IMR-90 (cell line): ENCODE measurements around the gene MRPL3. TPM values are rescaled to one million over a fixed set of nuclear protein-coding genes. Genes with fewer than 3 reads are reported as not detected.

Experiments
- ATAC-seq: fragments of 200-7000 bp; cut with Tn5 transposase; 2 replicates; pipeline ENCODE4 v1.9.1; 2020; ENCODE audit warnings: low read depth, mild to moderate bottlenecking, moderate library complexity
- BruUV-seq: library from RNA; stranded (reverse); fragments of 400-500 nt; replicated peaks from 2 replicates; lab custom pipeline; 2021; lab: Mats Ljungman, UMichigan
- CTCF ChIA-PET: fragments of 300-600 bp; formaldehyde crosslinking; extraction: SDS; loops from one replicate; lab custom pipeline; 2021; ENCODE audit warnings: antibody characterized with exemption; lab: Yijun Ruan, JAX
- POLR2A ChIA-PET: fragments of 300-600 bp; sonication (Branson Sonifier 250); formaldehyde crosslinking; loops from one replicate; lab custom pipeline; 2022; ENCODE audit warnings: antibody characterized with exemption; ENCODE audit not compliant: unreplicated experiment; lab: Charles Lee
- DNase-seq: peaks from one replicate; pipeline ENCODE4 v3.0.0; 2013
- H2AFZ ChIP-seq: replicated peaks from 2 replicates; pipeline ENCODE3; 2013; ENCODE audit warnings: low read length, mild to moderate bottlenecking; ENCODE audit not compliant: poor library complexity
- H2AK5ac ChIP-seq: 2 replicates; pipeline ENCODE4 v1.6.1; 2013; ENCODE audit warnings: low read depth, low read length, inconsistent platforms
- H2AK9ac ChIP-seq: replicated peaks from 2 replicates; pipeline ENCODE3; 2013; ENCODE audit warnings: mild to moderate bottlenecking, low read depth, low read length, moderate library complexity; ENCODE audit not compliant: poor library complexity
- H2BK120ac ChIP-seq: 2 replicates; pipeline ENCODE4 v1.6.1; 2013; ENCODE audit warnings: low read depth, low read length, inconsistent platforms
- H2BK15ac ChIP-seq: 3 replicates; pipeline ENCODE4 v1.6.1; 2013; ENCODE audit warnings: low read depth, low read length, inconsistent platforms
- H2BK20ac ChIP-seq: 2 replicates; pipeline ENCODE4 v1.6.1; 2013; ENCODE audit warnings: low read depth, mild to moderate bottlenecking, inconsistent platforms, low read length, moderate library complexity
- H2BK5ac ChIP-seq: 2 replicates; pipeline ENCODE4 v1.6.1; 2013; ENCODE audit warnings: mild to moderate bottlenecking, low read depth, low read length, inconsistent platforms; ENCODE audit not compliant: poor library complexity, severe bottlenecking
- H3K14ac ChIP-seq: replicated peaks from 2 replicates; pipeline ENCODE4 v1.6.1; 2013; ENCODE audit warnings: low read depth, low read length, inconsistent platforms
- H3K18ac ChIP-seq: 2 replicates; pipeline ENCODE4 v1.6.1; 2013; ENCODE audit warnings: low read depth, low read length, control low read depth
- H3K23ac ChIP-seq: 2 replicates; pipeline ENCODE4 v1.6.1; 2013; ENCODE audit warnings: low read depth, low read length, inconsistent platforms
- H3K27ac ChIP-seq: 2 replicates; pipeline ENCODE4 v1.5.1; 2013; ENCODE audit warnings: mild to moderate bottlenecking, control low read depth, low read length; ENCODE audit not compliant: insufficient read depth
- H3K27me3 ChIP-seq: 2 replicates; pipeline ENCODE4 v1.6.1; 2013; ENCODE audit warnings: low read length; ENCODE audit not compliant: control insufficient read depth, insufficient read depth
- H3K36me3 ChIP-seq: 2 replicates; pipeline ENCODE4 v1.6.1; 2013; ENCODE audit warnings: low read length, mixed read lengths; ENCODE audit not compliant: control insufficient read depth, insufficient read depth
- H3K4ac ChIP-seq: 2 replicates; pipeline ENCODE4 v1.6.1; 2013; ENCODE audit warnings: low read depth, low read length, inconsistent platforms
- H3K4me1 ChIP-seq: 2 replicates; pipeline ENCODE4 v1.6.1; 2013; ENCODE audit warnings: low read length, mixed read lengths; ENCODE audit not compliant: control insufficient read depth, insufficient read depth
- H3K4me2 ChIP-seq: 2 replicates; pipeline ENCODE4 v1.6.1; 2013; ENCODE audit warnings: low read depth, mild to moderate bottlenecking, control low read depth, low read length, moderate library complexity
- H3K4me3 ChIP-seq: 2 replicates; pipeline ENCODE4 v1.5.1; 2013; ENCODE audit warnings: low read depth, mild to moderate bottlenecking, control low read depth, low read length, moderate library complexity; ENCODE audit not compliant: insufficient read depth
- H3K56ac ChIP-seq: 2 replicates; pipeline ENCODE4 v1.6.1; 2013; ENCODE audit warnings: low read length, inconsistent platforms; ENCODE audit not compliant: insufficient read depth; ENCODE audit errors: extremely low read depth
- H3K79me1 ChIP-seq, 2 experiments: 2 replicates each; pipeline ENCODE4 v1.6.1; 2013; ENCODE audit warnings: low read length in 2 of 2, inconsistent platforms in 1 of 2, low read depth in 1 of 2
- H3K9ac ChIP-seq: 2 replicates; pipeline ENCODE4 v1.6.1; 2013; ENCODE audit warnings: low read depth, low read length, control low read depth
- H3K9me1 ChIP-seq: 2 replicates; pipeline ENCODE4 v1.6.1; 2013; ENCODE audit warnings: low read length, inconsistent platforms; ENCODE audit not compliant: insufficient read depth
- H3K9me3 ChIP-seq: 2 replicates; pipeline ENCODE4 v1.6.1; 2013; ENCODE audit warnings: low read length; ENCODE audit not compliant: control insufficient read depth, insufficient read depth
- H4K20me1 ChIP-seq: 2 replicates; pipeline ENCODE4 v1.6.1; 2013; ENCODE audit warnings: low read length, inconsistent platforms; ENCODE audit not compliant: insufficient read depth
- H4K5ac ChIP-seq: 2 replicates; pipeline ENCODE4 v1.6.1; 2013; ENCODE audit warnings: mild to moderate bottlenecking, low read depth, low read length, control low read depth
- H4K8ac ChIP-seq, 2 experiments: 2 replicates each; pipeline ENCODE4 v1.6.1; 2013; ENCODE audit warnings: low read depth in 2 of 2, low read length in 2 of 2, control low read depth in 1 of 2, inconsistent platforms in 1 of 2
- H4K91ac ChIP-seq: 2 replicates; pipeline ENCODE4 v1.6.1; 2013; ENCODE audit warnings: low read depth, low read length, inconsistent platforms; ENCODE audit not compliant: insufficient read depth
- CHD1 ChIP-seq: IDR thresholded peaks from 2 replicates; pipeline ENCODE4 v1.6.1; 2012; ENCODE audit warnings: low read depth, low read length, improper control_type of control experiment
- CTCF ChIP-seq: conservative IDR thresholded peaks from 2 replicates; pipeline ENCODE4 v1.5.1; 2012; ENCODE audit warnings: mild to moderate bottlenecking, low read depth, low read length, improper control_type of control experiment
- NFE2L2 ChIP-seq: fragments of 150-350 bp; IDR thresholded peaks from 2 replicates; pipeline ENCODE4 v1.6.1; 2016; ENCODE audit warnings: low read depth, mild to moderate bottlenecking, low read length
- WGBS, 2 experiments: methylation state at CpG; one replicate each; pipeline versions ENCODE4 v1.1.5 to v1.1.7; 2013; ENCODE audit warnings: missing lambda C conversion rate in 2 of 2; ENCODE audit not compliant: insufficient read length in 1 of 2; ENCODE audit errors: extremely low coverage in 2 of 2; 5-methylcytosine and 5-hydroxymethylcytosine counted together
- dilution Hi-C: fragments of 300-500 bp; cut with HindIII; formaldehyde crosslinking; loops from one replicate; pipeline ENCODE4 v1.14.3; 2018; ENCODE audit warnings: low sequenced_read_pairs; ENCODE audit not compliant: unreplicated experiment
- in situ Hi-C: fragments of 300-500 bp; cut with MboI; formaldehyde crosslinking; loops from 3 replicates; pipeline ENCODE4 v1.14.3; 2019; ENCODE audit warnings: low sequenced_read_pairs, inconsistent platforms, mixed read lengths
- intact Hi-C: fragments of 100-400 bp; cut with micrococcal nuclease; formaldehyde crosslinking; loops from 2 replicates; pipeline ENCODE4 v1.10.0; 2022
- polyA plus RNA-seq, 3 experiments: library from polyadenylated mRNA; depleted of rRNA; stranded (reverse); fragments of >200 nt; gene quantifications; 2 replicates each; pipeline ENCODE4 v1.2.3, GENCODE V29; 2012; ENCODE audit warnings: low replicate concordance in 1 of 3
- total RNA-seq: library from RNA; depleted of rRNA; stranded (reverse); fragments of >200 nt; gene quantifications from 2 replicates; pipeline ENCODE4 v1.2.3, GENCODE V29; 2012

The MRPL3 gene
- total and polyA plus RNA-seq, 2 of the 4 experiments (the other 2 are of a cell fraction) = 107 to 206 TPM

GRCh38 chr3:131435000-131435399 lies 67.8 kb downstream of the MRPL3 start:
- no peak overlapping the region for H3K4me2 ChIP-seq
- H2AFZ ChIP-seq = no peak overlapping the region
- no peaks in the 10 kb centered on the region for H3K27me3 ChIP-seq
- H4K91ac ChIP-seq = no peak overlapping the region
- POLR2A ChIA-PET = no interaction called here
- intact Hi-C loops (no loop called here), dilution Hi-C loops (no loop called here), in situ Hi-C loops (no loop called here)
- no peak overlapping the region for H3K56ac ChIP-seq
- H2BK20ac ChIP-seq = no peak overlapping the region
- no peaks in the 10 kb centered on the region for H3K79me1 ChIP-seq
- H2BK120ac ChIP-seq = no peak overlapping the region
- H3K9me1 ChIP-seq = no peaks in the 10 kb centered on the region
- no CpG with 5 or more reads among the region's 1 CpG for WGBS, 2 experiments
- no peaks in the 10 kb centered on the region for H4K20me1 ChIP-seq
- H3K4me3 ChIP-seq = no peak overlapping the region
- H4K8ac ChIP-seq = no peak overlapping the region
- H3K9ac ChIP-seq = no peak overlapping the region
- no peak overlapping the region for H2AK5ac ChIP-seq
- no peak for DNase-seq
- H3K18ac ChIP-seq = no peak overlapping the region
- no peak overlapping the region for H3K4ac ChIP-seq
- H3K4me1 ChIP-seq = no peaks in the 10 kb centered on the region
- H2BK15ac ChIP-seq = no peak overlapping the region
- H3K27ac ChIP-seq = no peak overlapping the region
- H2BK5ac ChIP-seq = no peak overlapping the region
- H2AK9ac ChIP-seq = no peak overlapping the region
- CTCF ChIA-PET = no interaction called here
- no peaks in the 10 kb centered on the region for H3K9me3 ChIP-seq
- H3K36me3 ChIP-seq = no peaks in the 10 kb centered on the region
- BruUV-seq = no TSS peak
- H4K5ac ChIP-seq = no peak overlapping the region
- H3K23ac ChIP-seq = no peak overlapping the region
- H3K14ac ChIP-seq = no peak overlapping the region
- no peak for ATAC-seq
- TF ChIP-seq CHD1 = no peak
- TF ChIP-seq CTCF = no peak
- TF ChIP-seq NFE2L2 = no peak
